ENCODE measurements around the gene NEURL1B.
"Not testable (repeated sequence)": the region's sequence is repeated elsewhere in the genome, so short reads cannot be mapped to it uniquely, and the experiment has no call there.

Gene NEURL1B

DNA sequence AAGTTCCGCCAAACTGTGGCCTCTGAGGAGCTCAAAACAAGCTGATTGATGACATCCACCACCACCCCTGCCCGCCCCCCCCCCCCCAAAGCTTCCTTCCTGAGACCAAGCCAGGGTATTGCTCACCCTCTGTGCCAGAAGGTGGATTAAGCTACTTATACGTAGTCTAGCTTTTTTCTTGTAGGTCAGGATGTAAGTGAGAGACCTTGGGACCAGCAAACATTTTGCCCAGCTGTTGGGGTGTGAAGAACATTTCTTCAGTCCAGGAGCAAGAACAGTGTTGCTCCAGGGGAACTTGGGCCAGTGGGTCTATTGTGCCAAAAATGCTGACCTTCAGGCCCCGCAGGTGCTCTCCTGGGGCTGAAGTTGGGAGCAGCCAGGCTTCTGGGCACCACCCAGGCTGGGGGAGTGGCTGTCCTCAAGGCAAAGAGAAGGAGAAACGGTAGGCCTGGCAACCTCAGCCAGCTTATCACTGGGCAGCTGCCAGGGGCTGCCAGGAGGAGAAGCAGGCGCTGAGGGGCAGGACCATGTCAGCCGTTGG is 18.0 kb downstream of the NEURL1B start:
- no peak for DNase-seq

DNA sequence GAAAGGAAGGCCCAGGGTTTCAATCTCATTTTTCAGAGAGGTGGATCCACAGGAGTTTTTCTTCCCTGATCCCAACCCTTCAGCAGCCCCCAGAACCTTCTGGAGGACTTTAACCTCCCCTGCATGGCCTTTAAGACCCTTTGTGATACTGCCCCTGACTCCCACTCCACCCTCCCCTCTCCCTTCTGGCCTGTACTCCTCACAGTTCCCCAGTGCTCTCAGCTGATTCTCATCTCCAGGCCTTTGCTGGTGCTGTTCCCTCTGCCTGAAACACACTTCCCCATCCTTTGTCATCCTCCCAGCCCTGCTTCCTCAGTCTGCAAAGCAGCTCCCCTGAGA is 18.5 kb downstream of the NEURL1B start:
- no peak for DNase-seq

DNA sequence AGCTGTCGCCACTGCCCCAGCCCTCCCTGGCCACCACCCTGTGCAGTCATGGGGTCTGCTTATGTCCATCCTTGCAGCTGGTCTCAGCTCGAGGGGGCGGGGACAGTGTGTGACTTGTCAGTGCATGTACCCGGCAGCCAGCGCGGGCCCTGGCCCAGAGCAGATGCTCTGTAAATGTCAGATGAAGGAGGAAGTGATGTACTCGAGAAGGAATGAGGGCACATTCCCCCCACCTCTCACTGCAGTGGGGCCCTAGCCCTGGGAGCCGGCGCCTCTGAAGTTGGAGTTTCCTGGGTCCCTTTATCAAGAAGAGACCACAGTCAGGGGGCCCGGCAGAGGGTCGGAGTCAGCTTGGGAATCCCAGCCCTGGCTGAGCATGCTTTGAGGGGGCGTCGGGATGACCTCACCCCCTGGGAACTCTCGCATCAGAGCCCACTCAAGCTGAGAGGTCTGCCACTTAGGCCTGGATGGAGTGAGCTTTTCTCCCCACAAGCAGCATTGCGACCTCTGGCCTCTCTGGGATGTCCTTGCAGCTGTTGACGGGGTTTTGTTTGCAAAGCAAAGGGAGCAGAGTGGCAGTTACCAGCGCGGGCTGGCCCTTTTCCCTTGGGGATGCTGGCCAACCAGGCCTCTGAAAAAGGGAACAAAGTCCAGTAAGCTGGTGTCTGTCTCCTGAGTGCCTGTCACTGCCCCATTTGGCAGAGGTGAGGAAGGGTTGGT is 19.0 kb downstream of the NEURL1B start:
- peak; percentile 78 for DNase-seq

- DNase-seq, result no peak
These were observed 19.9 kb downstream of the NEURL1B start for GRCh38 chr5:172660974-172661373.

DNA sequence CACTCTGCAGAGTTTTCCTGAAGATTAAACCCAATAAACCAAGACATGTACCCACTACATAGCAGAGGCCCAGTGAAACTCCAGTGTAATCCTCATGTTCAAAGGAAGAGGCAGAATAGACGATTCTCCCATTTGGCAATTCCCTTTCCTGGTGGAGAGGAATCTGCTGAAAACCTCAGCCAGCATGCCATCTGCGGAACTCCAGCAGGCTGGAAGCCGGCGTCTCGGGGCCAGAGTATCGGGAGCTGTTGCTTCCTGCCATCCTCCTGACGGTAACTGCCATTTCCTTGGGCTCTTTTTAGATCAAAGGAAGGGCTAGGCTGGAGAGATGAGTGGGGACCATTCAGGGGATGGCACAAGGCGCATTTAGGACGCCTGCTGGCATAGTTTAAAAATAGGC is 20.5 kb downstream of the NEURL1B start:
- no peak for DNase-seq

GRCh38 chr5:172662596-172662995 is 21.5 kb downstream of the NEURL1B start:
- DNase-seq, result no peak

GRCh38 chr5:172664018-172664417 is 23.0 kb downstream of the NEURL1B start:
- DNase-seq, result no peak

GRCh38 chr5:172664681-172665541 is 23.8 kb downstream of the NEURL1B start:
- no peak for DNase-seq

DNA sequence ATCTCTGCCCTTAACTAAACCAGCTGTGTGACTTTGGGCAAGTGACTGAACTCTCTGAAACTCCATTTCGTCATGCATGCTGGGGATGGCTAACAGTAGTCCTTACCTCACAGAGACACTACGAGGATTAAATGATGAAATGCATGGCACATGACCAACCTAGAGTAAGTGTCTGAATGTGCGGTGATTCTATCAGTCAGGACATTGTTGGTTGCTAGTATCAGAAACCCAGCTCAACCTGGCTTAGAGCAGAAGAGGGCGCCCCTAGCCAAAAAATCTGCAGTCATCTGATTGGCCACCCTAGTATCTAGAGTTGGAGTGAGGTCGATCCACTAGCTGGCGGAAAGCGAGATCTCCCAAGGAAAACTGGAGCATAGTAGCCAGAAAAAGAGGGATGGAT is 25.2 kb downstream of the NEURL1B start:
- DNase-seq, result no peak

DNA sequence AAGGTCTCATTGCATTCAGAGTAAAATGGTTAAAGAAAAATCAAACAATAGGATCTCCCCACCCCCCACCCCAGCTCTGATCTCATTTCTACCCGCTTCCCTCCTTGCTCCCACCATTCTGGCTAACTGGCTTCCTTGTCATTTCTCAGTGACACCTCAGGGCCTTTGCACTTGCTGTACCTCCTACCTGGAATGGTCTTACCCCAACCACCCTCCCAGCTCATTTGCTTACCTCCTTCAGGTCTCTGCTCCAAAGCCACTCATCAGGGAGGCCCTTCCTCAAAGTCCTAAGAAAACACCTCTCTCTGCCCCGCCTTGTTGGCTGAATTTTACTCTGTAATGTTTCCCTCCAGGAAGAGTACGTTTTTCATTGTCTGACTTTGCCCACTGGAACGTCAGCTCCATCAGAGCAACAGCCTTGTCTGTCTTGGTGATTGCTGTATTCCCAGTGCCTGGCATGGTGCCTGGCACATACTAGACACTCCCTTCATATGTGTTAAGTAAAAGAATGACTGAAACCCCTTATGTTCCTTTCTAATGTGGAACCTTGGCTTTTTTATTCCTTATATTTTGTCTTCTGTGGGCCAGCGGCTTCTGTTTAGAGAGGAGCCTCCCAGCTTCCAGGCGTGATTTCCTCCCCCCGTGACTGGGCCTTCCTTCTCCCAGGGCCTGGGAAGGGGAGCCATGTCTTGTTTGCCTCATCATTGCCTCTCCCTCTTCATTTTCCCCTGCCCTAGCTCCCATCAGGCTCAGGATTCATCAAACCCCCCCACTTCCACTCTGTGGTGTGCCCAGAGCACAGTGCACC is 26.9 kb downstream of the NEURL1B start:
- DNase-seq, result no peak

- no peak for DNase-seq
These were observed 27.6 kb downstream of the NEURL1B start for GRCh38 chr5:172668594-172669071.

DNA sequence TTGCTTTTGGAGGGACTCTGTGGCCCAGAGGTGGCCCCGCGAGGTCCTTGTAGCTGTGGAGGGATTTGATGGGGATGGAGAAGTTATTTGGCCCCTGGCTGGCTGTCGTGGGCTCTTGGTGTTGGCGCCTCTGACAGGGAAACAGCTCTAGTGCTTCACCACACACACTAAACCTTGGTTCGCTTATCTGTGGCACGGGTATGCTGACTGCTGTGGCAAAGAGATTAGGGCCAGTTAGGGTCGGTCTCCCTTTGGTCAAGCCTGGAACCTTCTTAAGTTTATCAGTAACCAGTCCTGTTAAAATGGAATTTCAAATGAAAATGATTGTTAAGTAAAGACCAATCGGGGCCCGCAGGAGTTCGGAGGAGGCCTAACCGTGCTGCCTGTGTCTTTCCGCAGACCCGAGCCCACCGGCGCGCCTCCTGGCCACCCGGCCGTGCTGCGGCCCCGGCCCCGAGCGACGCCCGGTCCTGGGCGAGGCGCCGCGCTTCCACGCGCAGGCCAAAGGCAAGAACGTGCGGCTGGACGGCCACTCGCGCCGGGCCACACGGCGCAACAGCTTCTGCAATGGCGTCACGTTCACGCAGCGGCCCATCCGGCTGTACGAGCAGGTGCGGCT is 28.4 kb downstream of the NEURL1B start:
- DNase-seq, result no peak

DNA sequence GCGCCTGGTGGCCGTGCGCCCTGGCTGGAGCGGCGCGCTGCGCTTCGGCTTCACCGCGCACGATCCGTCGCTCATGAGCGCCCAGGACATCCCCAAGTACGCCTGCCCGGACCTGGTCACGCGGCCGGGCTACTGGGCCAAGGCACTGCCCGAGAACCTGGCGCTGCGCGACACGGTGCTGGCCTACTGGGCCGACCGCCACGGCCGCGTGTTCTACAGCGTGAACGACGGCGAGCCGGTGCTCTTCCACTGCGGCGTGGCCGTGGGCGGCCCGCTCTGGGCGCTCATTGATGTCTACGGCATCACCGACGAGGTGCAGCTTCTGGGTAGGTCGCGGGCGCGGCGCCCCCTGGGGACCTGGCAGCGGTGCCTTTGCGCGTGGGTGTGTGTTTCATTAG is 28.9 kb downstream of the NEURL1B start:
- DNase-seq, result no peak

DNA sequence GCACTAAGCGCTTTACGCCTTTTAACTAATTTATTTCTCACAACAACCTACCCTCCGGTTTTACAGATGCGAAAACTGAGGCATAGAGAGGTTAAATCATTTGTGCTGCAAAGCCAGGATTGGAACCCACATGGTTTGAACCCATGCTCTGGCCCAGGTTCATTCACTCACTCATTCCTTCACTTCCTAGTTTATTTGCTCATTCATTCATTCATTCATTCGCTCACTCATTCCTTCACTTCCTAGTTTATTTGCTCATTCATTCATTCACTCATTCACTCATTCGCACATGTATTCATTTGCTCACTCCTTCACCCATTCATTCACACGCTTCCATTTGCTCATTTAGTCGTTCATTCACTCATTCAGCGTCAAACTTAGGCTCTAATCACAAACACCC is 29.4 kb downstream of the NEURL1B start:
- no peak for DNase-seq

DNA sequence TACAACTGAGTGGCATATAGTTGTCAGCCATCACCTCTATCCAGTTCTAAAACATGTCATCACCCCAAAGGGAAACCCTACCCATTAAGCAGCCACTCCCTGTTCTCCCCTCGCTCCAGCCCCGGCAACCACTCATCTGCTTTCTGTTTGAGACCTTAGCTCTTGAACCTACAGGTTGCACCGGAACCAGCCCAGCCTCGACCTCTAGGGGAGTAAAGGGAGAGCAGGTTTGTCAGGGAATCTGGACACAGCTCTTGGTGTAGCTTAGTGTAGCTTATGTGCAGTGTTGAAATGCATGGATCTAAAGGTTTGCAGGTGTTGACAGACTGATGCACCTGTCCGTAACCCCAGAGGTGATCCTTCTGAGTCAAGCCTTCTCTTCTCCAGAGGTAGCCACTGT is 30.0 kb downstream of the NEURL1B start:
- DNase-seq, result no peak

- no peak for DNase-seq
These were observed 31.6 kb downstream of the NEURL1B start for GRCh38 chr5:172672681-172673080.

DNA sequence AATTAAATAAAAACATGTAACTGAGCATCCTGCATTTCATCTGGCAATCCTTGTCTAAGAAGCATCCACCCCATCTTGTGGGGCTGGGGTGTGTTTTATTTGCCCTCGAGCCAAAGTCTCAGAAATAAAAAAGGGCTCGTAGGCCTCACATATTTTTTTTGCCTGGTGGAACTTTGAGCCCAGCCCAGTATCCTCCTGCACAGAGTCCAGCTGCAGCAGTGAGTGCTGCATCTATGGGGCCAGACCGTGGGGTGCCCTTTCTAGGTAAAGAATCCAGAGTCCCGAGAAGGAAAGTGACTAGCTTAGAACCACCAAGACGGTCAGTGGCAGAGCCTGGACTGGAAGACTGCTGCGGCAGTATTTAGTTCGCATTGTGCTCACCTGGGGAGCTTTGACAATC is 33.1 kb downstream of the NEURL1B start:
- DNase-seq, result no peak

DNA sequence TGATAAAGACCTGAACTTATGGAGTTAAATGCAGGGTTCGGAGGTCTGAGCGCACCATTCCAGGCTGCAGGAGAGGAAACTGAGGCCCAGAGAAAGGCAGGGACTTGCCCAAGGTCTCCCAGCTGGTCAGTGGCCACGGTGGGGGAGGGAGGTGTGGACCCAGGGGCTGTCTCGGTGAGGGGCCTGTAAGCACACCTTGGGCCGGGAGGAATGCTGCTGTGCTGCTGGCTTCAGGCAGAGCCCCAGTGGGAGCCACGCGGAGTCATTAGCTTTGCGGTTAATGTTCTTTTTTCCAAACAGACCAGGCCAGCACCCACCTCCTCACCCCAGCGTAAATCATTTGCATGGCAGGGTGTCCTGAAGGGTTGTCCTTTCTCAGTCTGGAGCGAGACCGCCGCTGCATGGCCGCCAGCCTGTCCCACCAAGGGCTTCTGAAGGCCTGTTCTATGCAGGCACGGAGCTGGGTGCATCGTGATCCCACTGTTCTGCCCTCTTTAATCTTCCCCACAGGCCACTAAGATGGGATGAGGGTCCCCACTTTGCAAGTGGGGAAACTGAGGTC is 35.9 kb downstream of the NEURL1B start:
- no peak for DNase-seq

DNA sequence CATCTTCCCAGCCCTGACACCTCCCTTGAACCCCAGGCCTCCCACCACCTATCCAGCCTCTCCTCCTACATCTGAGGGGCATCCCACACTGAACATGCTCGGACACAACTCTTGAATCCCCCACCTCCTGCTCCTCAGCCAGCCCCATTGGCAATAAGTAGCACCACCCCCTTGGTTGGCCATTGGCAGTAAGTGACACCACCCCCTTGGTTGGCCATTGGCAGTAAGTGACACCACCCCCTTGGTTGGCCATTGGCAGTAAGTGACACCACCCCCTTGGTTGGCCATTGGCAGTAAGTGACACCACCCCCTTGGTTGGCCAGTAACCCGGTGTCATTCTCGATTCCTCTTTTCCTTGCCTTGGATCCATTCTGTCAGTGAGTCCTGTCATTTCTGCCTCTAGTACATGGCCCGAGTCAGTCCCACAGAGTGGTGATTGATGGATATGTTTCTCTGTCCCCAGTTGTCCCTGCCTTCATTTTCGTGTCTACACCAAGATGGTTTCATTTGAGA is 37.4 kb downstream of the NEURL1B start:
- not testable (repeated sequence) for DNase-seq

GRCh38 chr5:172678902-172679301 is 37.8 kb downstream of the NEURL1B start:
- peak; percentile 44 for DNase-seq

DNA sequence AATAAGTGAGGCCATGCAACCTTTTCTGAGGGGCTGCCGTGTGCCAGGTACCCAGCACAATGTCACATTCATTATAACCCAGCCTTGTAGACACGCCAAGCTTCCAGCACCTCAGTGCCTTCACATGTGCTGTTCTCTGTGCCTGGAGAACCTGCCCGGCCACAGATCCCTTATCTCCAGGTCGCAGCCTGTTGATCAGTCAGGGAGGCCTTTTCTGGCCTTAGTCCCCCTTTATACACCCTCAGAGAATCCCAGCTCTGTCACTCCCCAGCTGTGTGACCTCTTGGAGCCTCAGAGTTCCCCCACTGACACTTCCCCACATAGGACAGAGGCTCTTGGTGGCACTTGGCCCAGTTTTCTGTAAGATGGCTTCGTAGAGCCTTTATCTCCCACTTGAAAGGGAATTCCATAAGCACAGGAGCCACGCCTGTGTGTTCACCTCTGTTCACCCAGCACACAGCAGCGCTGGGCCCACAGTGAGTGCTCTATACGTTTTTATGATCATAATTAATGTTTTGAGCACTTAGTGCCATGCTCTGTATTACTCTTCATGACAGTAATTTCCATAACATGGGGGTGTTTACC is 38.7 kb downstream of the NEURL1B start:
- no peak for DNase-seq

- no peak for DNase-seq
These were observed 39.9 kb downstream of the NEURL1B start for GRCh38 chr5:172680921-172681320.
